CD14-positive monocyte (primary cell): ENCODE data around the gene MID1IP1. TPM values are rescaled to one million over a fixed set of nuclear protein-coding genes. Genes with fewer than 3 reads are reported as not detected.
A peak's percentile ranks its signal among the peaks of the same experiment; 100 is the strongest.

Source experiments
- DNase-seq, 3 donors: peaks; one replicate each; pipeline ENCODE4 v3.0.0-alpha.2; 2011 to 2022
- H2AFZ ChIP-seq: 2 replicates; pipeline ENCODE4 v1.6.0; 2012; ENCODE audit warnings: mild to moderate bottlenecking, low read depth, low read length, inconsistent platforms; ENCODE audit not compliant: insufficient read depth, poor library complexity, severe bottlenecking
- H3K27ac ChIP-seq, 2 donors: 1 replicate in 1 of 2; 2 replicates in 1 of 2; pipeline ENCODE4 v1.5.1; 2012 to 2013; ENCODE audit warnings: low read length in 2 of 2, control low read depth in 1 of 2, inconsistent platforms in 1 of 2, low read depth in 1 of 2, mild to moderate bottlenecking in 1 of 2
- H3K27me3 ChIP-seq, 2 donors: one replicate each; pipeline versions ENCODE4 v1.6.0 to v1.6.1; 2011 to 2013; ENCODE audit warnings: low read length in 2 of 2; ENCODE audit not compliant: control insufficient read depth in 2 of 2, insufficient read depth in 2 of 2
- H3K36me3 ChIP-seq, 2 donors: replicated peaks in 1 of 2; 1 replicate in 1 of 2; 2 replicates in 1 of 2; pipeline versions ENCODE4 v1.5.1 to v1.6.1; 2012 to 2013; ENCODE audit warnings: low read length in 2 of 2, control low read depth in 1 of 2, inconsistent platforms in 1 of 2, mild to moderate bottlenecking in 1 of 2; ENCODE audit not compliant: insufficient read depth in 2 of 2, control insufficient read depth in 1 of 2
- H3K4me1 ChIP-seq, 2 donors: 1 replicate in 1 of 2; 2 replicates in 1 of 2; pipeline versions ENCODE4 v1.5.1 to v1.6.1; 2012 to 2013; ENCODE audit warnings: low read length in 2 of 2, control low read depth in 1 of 2, inconsistent platforms in 1 of 2, mild to moderate bottlenecking in 1 of 2, moderate library complexity in 1 of 2; ENCODE audit not compliant: insufficient read depth in 2 of 2, control insufficient read depth in 1 of 2
- H3K4me2 ChIP-seq: replicated peaks from 2 replicates; pipeline ENCODE3; 2012; ENCODE audit warnings: low read length, moderate library complexity, mild to moderate bottlenecking; ENCODE audit not compliant: poor library complexity, severe bottlenecking; ENCODE audit errors: extremely low read depth
- H3K4me3 ChIP-seq, 3 experiments: fragments of 200-600 bp in 1 of 3; sonication (generic) in 1 of 3; replicated peaks in 1 of 3; 1 replicate in 2 of 3; 2 replicates in 1 of 3; pipeline ENCODE4 v1.5.1; 2011 to 2013; ENCODE audit warnings: low read length in 3 of 3, mild to moderate bottlenecking in 3 of 3, control low read depth in 2 of 3, low read depth in 2 of 3, inconsistent platforms in 1 of 3, moderate library complexity in 1 of 3
- H3K79me2 ChIP-seq: 2 replicates; pipeline ENCODE4 v1.6.0; 2012; ENCODE audit warnings: mild to moderate bottlenecking, control low read depth, inconsistent platforms, low read length, moderate library complexity; ENCODE audit not compliant: insufficient read depth
- H3K9ac ChIP-seq: 2 replicates; pipeline ENCODE4 v1.6.0; 2017; ENCODE audit warnings: low read length, mild to moderate bottlenecking; ENCODE audit not compliant: insufficient read depth, poor library complexity, severe bottlenecking
- H3K9me3 ChIP-seq, 2 donors: replicated peaks in 1 of 2; 1 replicate in 1 of 2; 2 replicates in 1 of 2; pipeline versions ENCODE4 v1.5.1 to v1.6.1; 2012 to 2013; ENCODE audit warnings: low read length in 2 of 2, control low read depth in 1 of 2; ENCODE audit not compliant: control insufficient read depth in 1 of 2, insufficient read depth in 1 of 2
- H4K20me1 ChIP-seq: 2 replicates; pipeline ENCODE4 v1.6.0; 2012; ENCODE audit warnings: mild to moderate bottlenecking, low read length, control low read depth, moderate library complexity; ENCODE audit not compliant: insufficient read depth
- H3K27ac Mint-ChIP-seq, 7 donors: one replicate each; pipeline ENCODE4 v1.8.0; 2020; ENCODE audit warnings: mild to moderate bottlenecking in 7 of 7, mixed read lengths in 7 of 7, moderate library complexity in 6 of 7, inconsistent platforms in 2 of 7
- H3K27me3 Mint-ChIP-seq, 3 donors: one replicate each; pipeline ENCODE4 v1.8.0; 2021 to 2022; ENCODE audit warnings: low read depth in 3 of 3, mild to moderate bottlenecking in 3 of 3, mixed read lengths in 3 of 3, moderate library complexity in 3 of 3, inconsistent platforms in 1 of 3
- H3K36me3 Mint-ChIP-seq, 2 donors: one replicate each; pipeline ENCODE4 v1.8.0; 2020; ENCODE audit warnings: mixed read lengths in 2 of 2, inconsistent platforms in 1 of 2, mild to moderate bottlenecking in 1 of 2
- H3K4me1 Mint-ChIP-seq: one replicate; pipeline ENCODE4 v1.8.0; 2020; ENCODE audit warnings: mild to moderate bottlenecking, mixed read lengths
- H3K4me3 Mint-ChIP-seq, 2 donors: one replicate each; pipeline ENCODE4 v1.8.0; 2020; ENCODE audit warnings: mild to moderate bottlenecking in 2 of 2, mixed read lengths in 2 of 2, moderate library complexity in 1 of 2
- H3K9me3 Mint-ChIP-seq, 7 donors: one replicate each; pipeline ENCODE4 v1.8.0; 2020 to 2022; ENCODE audit warnings: mixed read lengths in 7 of 7, mild to moderate bottlenecking in 6 of 7, moderate library complexity in 6 of 7, inconsistent platforms in 2 of 7
- CTCF ChIP-seq: fragments of 200-600 bp; IDR thresholded peaks from one replicate; pipeline ENCODE4 v1.8.0; 2022; ENCODE audit warnings: antibody characterized with exemption, mild to moderate bottlenecking
- WGBS: methylation state at CpG from one replicate; pipeline ENCODE4 v1.1.5; 2013; ENCODE audit warnings: missing lambda C conversion rate; ENCODE audit not compliant: insufficient coverage; 5-methylcytosine and 5-hydroxymethylcytosine counted together
- intact Hi-C, 2 donors: fragments of 100-400 bp; cut with micrococcal nuclease; formaldehyde crosslinking; loops; one replicate each; pipeline versions ENCODE4 v1.15.0 to v1.15.1; 2023
- polyA plus RNA-seq, 3 donors: library from polyadenylated mRNA; depleted of rRNA in 1 of 3; unstranded in 2 of 3; stranded (reverse) in 1 of 3; fragments of 300-500 nt in 2 of 3; fragments of >200 nt in 1 of 3; fragmentation: Illumina TruSeq in 2 of 3; gene quantifications; 1 replicate in 2 of 3; 2 replicates in 1 of 3; pipeline ENCODE4 v1.2.3, GENCODE V29; 2012 to 2021

Gene MID1IP1
- polyA plus RNA-seq, 3 donors = 48.4 to 138 (median 55.5) TPM

- H3K4me3 Mint-ChIP-seq = no peak overlapping the region
- intact Hi-C loops = no loop called here
- no peak overlapping the region for H3K27ac Mint-ChIP-seq
- Histone ChIP-seq H4K20me1 (no peaks in the 10 kb centered on the region), H3K4me2 (no peak overlapping the region), H3K4me1 (peaks cover 22 to 28% of the 10 kb centered on the region in 2 donors), H3K9me3 (peaks cover 0 to under 1% of the 10 kb centered on the region in 2 donors), H3K27me3 (no peaks in the 10 kb centered on the region), H3K9ac (no peak overlapping the region), H2AFZ (no peak overlapping the region), H3K79me2 (peaks cover 18% of the 10 kb centered on the region), H3K4me3 (no peak overlapping the region), H3K27ac (no peak overlapping the region), H3K36me3 (no peaks in the 10 kb centered on the region)
- H3K4me1 Mint-ChIP-seq = peaks cover 23% of the 10 kb centered on the region
- H3K36me3 Mint-ChIP-seq = no peaks in the 10 kb centered on the region
- peaks cover 0 to 15% (median 3%) of the 10 kb centered on the region in 7 donors for H3K9me3 Mint-ChIP-seq
- TF ChIP-seq CTCF = no peak
- peak in 1 of 3 donors; percentile 23 for DNase-seq
- peaks cover 0 to 15% (median 0%) of the 10 kb centered on the region in 3 donors for H3K27me3 Mint-ChIP-seq
- no CpG with 5 or more reads among the region's 1 CpG for WGBS
Observed at GRCh38 chrX:38798956-38799355, 2.3 kb upstream of the MID1IP1 start.

GRCh38 chrX:38799995-38800580 is 1.2 kb upstream of the MID1IP1 start:
- H3K9me3 ChIP-seq = peaks cover 0 to 11% of the 10 kb centered on the region in 2 donors
- TF ChIP-seq CTCF = no peak
- H3K4me2 ChIP-seq = no peak overlapping the region
- H3K36me3 ChIP-seq = no peaks in the 10 kb centered on the region
- H2AFZ ChIP-seq = no peak overlapping the region
- no peaks in the 10 kb centered on the region for H3K36me3 Mint-ChIP-seq
- peaks cover 0 to 21% (median 3%) of the 10 kb centered on the region in 7 donors for H3K9me3 Mint-ChIP-seq
- H3K4me1 ChIP-seq = peaks cover 22 to 28% of the 10 kb centered on the region in 2 donors
- H3K9ac ChIP-seq = no peak overlapping the region
- peak in 1 of 3 donors; percentile 23 for DNase-seq
- WGBS = no CpG with 5 or more reads among the region's 5 CpGs
- H3K27me3 ChIP-seq = no peaks in the 10 kb centered on the region
- intact Hi-C loops = loop anchor here (5.0 to 10.0 kb wide), 5 partner anchors 47 to 347 kb away; no protein-coding TSS in a partner anchor
- no peak overlapping the region for H3K27ac ChIP-seq
- peak overlapping the region in 3 of 7 donors; percentile 37 to 96 (median 86) for H3K27ac Mint-ChIP-seq
- peaks cover 23% of the 10 kb centered on the region for H3K4me1 Mint-ChIP-seq
- no peaks in the 10 kb centered on the region for H4K20me1 ChIP-seq
- H3K27me3 Mint-ChIP-seq = peaks cover 0 to 17% (median 0%) of the 10 kb centered on the region in 3 donors
- H3K4me3 ChIP-seq = no peak overlapping the region
- peaks cover 29% of the 10 kb centered on the region for H3K79me2 ChIP-seq
- no peak overlapping the region for H3K4me3 Mint-ChIP-seq
